Body of pancreas (tissue), 4 donors: ENCODE measurements around the gene ZP3.

Experiments
- POLR2A ChIP-seq, 3 donors: fragments of 450-650 bp; IDR thresholded peaks; one replicate each; pipeline ENCODE4 v1.6.1; 2016; ENCODE audit warnings: antibody characterized with exemption in 3 of 3, mild to moderate bottlenecking in 2 of 3
- TF ChIP-seq, protein P1 (sequence below), 7 experiments: fragments of 450-650 bp in 4 of 7; fragments of 200-600 bp in 3 of 7; sonication (generic) in 3 of 7; IDR thresholded peaks; one replicate each; pipeline ENCODE4 v1.5.1; 2016 to 2019; ENCODE audit warnings: antibody characterized with exemption in 7 of 7

DNA sequence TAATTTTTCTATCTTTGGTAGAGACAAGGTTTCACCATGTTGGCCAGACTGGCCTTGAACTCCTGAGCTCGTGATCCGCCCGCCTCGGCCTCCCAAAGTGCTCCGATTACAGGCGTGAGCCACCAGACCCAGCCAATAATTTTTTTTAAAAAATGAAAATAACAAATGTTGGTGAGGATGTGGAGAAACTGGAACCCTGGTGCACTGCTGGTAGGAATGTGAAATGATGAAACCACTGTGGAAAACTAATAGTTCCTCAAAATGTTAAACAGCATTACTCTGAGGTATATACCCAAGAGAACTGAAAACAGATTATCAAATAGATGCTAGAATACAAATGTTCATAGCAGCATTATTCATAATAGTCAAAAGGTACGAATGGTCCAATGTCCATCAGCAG is 42.9 kb upstream of the ZP3 start:
- TF ChIP-seq, protein P1, sequence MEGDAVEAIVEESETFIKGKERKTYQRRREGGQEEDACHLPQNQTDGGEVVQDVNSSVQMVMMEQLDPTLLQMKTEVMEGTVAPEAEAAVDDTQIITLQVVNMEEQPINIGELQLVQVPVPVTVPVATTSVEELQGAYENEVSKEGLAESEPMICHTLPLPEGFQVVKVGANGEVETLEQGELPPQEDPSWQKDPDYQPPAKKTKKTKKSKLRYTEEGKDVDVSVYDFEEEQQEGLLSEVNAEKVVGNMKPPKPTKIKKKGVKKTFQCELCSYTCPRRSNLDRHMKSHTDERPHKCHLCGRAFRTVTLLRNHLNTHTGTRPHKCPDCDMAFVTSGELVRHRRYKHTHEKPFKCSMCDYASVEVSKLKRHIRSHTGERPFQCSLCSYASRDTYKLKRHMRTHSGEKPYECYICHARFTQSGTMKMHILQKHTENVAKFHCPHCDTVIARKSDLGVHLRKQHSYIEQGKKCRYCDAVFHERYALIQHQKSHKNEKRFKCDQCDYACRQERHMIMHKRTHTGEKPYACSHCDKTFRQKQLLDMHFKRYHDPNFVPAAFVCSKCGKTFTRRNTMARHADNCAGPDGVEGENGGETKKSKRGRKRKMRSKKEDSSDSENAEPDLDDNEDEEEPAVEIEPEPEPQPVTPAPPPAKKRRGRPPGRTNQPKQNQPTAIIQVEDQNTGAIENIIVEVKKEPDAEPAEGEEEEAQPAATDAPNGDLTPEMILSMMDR (IDR thresholded peaks at IDR 0.05), result no peak
- no peak for TF ChIP-seq POLR2A (IDR thresholded peaks at IDR 0.05)
